Kidney (tissue), 14 donors: ENCODE results near the gene GALR2. TPM values are rescaled to one million over a fixed set of nuclear protein-coding genes. Genes with fewer than 3 reads are reported as not detected.

Source experiments
- DNase-seq, 5 donors: peaks; one replicate each; pipeline ENCODE4 v3.0.0-alpha.2; 2013 to 2020
- FAIRE-seq: peaks from 2 replicates; lab custom pipeline; 2012; peaks lifted over from hg19 to GRCh38; lab: Jason Lieb, UNC
- H3K27ac ChIP-seq, 2 donors: one replicate each; pipeline ENCODE4 v1.7.0; 2013; ENCODE audit warnings: low read depth in 2 of 2, low read length in 2 of 2, inconsistent platforms in 1 of 2
- H3K27me3 ChIP-seq: one replicate; pipeline ENCODE4 v1.7.1; 2013; ENCODE audit warnings: low read length, inconsistent platforms; ENCODE audit not compliant: control insufficient read depth, insufficient read depth
- H3K36me3 ChIP-seq, 3 donors: one replicate each; pipeline versions ENCODE4 v1.7.0 to v1.7.1; 2013; ENCODE audit warnings: low read length in 3 of 3, control low read depth in 1 of 3, inconsistent platforms in 1 of 3; ENCODE audit not compliant: insufficient read depth in 3 of 3, control insufficient read depth in 2 of 3
- H3K4me1 ChIP-seq, 3 donors: one replicate each; pipeline versions ENCODE4 v1.7.0 to v1.7.1; 2013; ENCODE audit warnings: low read length in 3 of 3, inconsistent platforms in 1 of 3, low read depth in 1 of 3; ENCODE audit not compliant: control insufficient read depth in 2 of 3, insufficient read depth in 2 of 3
- H3K4me3 ChIP-seq, 3 donors: one replicate each; pipeline versions ENCODE4 v1.7.0 to v1.8.1; 2013; ENCODE audit warnings: low read length in 3 of 3, control low read depth in 1 of 3, inconsistent platforms in 1 of 3
- H3K9ac ChIP-seq, 3 donors: one replicate each; pipeline versions ENCODE4 v1.7.0 to v1.7.1; 2013; ENCODE audit warnings: low read length in 3 of 3, control low read depth in 1 of 3, inconsistent platforms in 1 of 3
- H3K9me3 ChIP-seq, 3 donors: one replicate each; pipeline versions ENCODE4 v1.7.0 to v1.7.1; 2013; ENCODE audit warnings: low read length in 3 of 3, control low read depth in 1 of 3, inconsistent platforms in 1 of 3; ENCODE audit not compliant: control insufficient read depth in 2 of 3, insufficient read depth in 1 of 3
- intact Hi-C: fragments of 100-400 bp; cut with DNase I; formaldehyde crosslinking; loops from one replicate; pipeline ENCODE4 v1.11.1; 2022
- polyA plus RNA-seq: library from polyadenylated mRNA; stranded (reverse); fragments of 350-450 nt; fragmentation: Illumina TruSeq; extraction: RNeasy Lipid Tissue Mini Kit (QIAGEN cat#74804); gene quantifications from one replicate; pipeline ENCODE4 v1.2.3, GENCODE V29; 2014; ENCODE audit warnings: low read depth, low replicate concordance; ENCODE audit not compliant: insufficient read depth
- total RNA-seq: library from RNA; stranded (reverse); fragmentation: NEBNext Ultra II Directional; extraction: Animal tissue kit (Norgen Biotek cat#: 25700); gene quantifications from one replicate; pipeline ENCODE4 v1.2.1, GENCODE V29; 2021
- TF ChIP-seq, protein P1 (sequence below): IDR thresholded peaks from 3 replicates; pipeline ENCODE4 v1.5.1; 2012; ENCODE audit warnings: mild to moderate bottlenecking, moderate library complexity, borderline replicate concordance; ENCODE audit not compliant: insufficient read depth; ENCODE audit errors: extremely low read depth
- donor health status: control.
- donor health status: control.
- donor health status: control.
- donor health status: control.
- donor health status: control.
- donor health status: DM: yes; HTN: yes; CAD: no.
- donor health status: Normal renal cell carcinoma (clear cell type).

Gene GALR2
- total and polyA plus RNA-seq, 2 donors from 2014 or later: not detected

DNA sequence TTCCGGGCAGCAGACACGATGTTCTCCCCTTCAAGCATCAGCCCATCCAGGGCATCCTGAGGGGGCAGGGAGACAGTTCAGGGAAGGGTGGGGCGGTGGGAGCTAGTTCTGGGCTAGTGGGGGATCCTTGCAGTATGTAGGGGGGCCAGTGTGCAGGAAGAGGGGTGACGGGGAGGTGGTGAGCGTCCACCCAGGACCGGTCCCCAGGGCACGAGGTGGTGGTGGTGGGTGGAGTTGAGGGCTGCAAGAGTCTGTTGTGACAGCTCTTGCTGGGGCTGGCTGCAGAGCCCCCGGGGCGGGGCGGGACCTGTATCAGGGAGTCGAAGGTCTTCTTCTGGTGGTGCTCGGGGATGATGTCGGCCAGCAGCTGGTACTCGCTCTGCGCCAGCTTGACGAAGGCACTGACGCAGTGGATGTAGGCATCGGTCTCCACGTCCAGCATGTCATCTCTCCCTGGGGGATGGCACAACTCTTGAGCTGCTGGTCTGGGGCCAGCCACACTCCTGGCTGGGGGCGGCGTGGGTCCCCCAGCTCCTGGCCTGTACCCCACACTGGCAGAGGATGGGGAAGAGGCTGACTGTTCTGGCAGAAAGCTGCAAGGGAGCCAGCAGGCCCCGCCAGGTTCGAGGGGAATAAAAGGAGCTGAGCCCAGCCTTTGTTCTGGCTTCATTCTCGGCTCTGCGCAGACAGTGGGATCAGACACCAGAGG is 14.4 kb downstream of the GALR2 start:
- Histone ChIP-seq H3K4me3 (no peak overlapping the region), H3K4me1 (no peaks in the 10 kb centered on the region), H3K27me3 (no peaks in the 10 kb centered on the region), H3K36me3 (peaks cover 3 to 59% (median 36%) of the 10 kb centered on the region in 3 donors), H3K27ac (no peak overlapping the region), H3K9me3 (no peaks in the 10 kb centered on the region), H3K9ac (no peak overlapping the region)
- FAIRE-seq (no peak), DNase-seq (no peak)
- intact Hi-C loops: no loop called here
- TF ChIP-seq, protein P1, sequence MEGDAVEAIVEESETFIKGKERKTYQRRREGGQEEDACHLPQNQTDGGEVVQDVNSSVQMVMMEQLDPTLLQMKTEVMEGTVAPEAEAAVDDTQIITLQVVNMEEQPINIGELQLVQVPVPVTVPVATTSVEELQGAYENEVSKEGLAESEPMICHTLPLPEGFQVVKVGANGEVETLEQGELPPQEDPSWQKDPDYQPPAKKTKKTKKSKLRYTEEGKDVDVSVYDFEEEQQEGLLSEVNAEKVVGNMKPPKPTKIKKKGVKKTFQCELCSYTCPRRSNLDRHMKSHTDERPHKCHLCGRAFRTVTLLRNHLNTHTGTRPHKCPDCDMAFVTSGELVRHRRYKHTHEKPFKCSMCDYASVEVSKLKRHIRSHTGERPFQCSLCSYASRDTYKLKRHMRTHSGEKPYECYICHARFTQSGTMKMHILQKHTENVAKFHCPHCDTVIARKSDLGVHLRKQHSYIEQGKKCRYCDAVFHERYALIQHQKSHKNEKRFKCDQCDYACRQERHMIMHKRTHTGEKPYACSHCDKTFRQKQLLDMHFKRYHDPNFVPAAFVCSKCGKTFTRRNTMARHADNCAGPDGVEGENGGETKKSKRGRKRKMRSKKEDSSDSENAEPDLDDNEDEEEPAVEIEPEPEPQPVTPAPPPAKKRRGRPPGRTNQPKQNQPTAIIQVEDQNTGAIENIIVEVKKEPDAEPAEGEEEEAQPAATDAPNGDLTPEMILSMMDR: no peak

DNA sequence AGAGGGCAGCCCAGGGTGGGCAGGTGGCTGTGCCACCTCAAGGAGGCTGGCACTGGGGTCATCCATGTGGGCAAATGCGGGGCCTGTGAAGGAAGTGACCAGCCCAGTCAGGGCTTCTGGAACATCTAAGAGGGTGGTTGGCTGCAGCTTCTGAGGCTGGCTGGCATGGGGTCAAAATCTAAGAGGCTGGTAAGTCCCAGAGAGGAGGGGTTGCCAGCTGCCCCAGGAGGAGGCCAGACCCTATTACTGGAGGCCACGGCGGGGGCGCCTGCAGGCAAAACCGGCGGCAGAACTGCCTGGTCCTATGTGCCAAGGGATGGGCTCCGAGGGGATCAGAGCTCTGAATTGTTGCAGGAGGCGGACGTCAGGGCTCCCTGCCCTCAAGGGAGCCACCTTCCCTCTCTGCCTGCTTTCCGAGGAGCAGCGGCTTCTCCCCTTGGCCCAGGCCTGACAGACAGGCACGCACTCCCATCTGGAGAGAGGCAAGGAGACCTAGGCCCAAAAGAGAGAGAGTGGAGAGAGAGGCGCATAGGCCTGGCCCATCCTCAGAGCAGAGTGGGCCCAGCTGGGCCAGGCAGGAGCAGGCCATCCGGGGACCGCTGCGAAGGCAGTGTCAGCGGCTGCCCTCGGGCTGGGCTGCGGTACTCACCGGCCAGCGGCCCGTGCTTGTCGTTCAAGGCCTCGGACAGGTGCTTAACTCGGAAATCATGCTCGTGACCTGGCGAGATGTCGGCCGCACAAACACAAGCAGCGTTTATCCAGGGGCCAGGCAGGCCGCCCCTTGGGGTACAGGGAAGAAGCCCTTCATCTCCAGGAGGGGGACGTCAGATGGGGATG is 15.3 kb downstream of the GALR2 start:
- TF ChIP-seq, protein P1: no peak
- no peaks in the 10 kb centered on the region for H3K27me3 ChIP-seq
- FAIRE-seq: no peak

DNA sequence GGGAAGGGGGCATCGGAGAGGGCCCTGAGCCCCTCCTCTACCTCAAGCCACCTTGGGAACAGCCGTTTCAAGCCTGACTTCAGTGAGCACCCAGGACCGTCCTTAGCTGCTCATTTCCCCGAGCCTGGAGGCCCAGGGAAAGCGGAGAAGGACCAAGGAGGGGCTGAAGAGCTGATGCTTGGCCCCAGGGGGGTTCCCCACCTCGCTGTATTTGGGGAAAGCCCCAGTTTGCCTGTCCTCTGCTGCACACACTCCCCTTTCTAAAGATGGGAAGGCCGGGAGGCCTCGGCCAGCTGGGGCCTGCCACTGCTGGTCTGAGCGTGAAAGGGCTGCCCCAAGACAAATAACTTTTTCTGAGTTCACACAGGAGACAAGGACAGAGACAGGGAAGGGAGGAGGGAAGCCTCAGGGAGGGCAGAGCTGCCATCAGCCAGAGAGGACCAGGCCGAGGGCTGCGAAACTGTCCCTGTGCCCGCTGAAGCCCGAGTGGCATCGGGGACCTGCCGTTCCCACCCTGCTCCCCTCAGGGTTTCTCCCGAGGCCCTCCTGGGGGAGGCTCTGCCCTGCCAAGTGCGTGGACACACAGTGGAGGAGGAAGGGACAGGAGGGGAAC is 16.0 kb downstream of the GALR2 start:
- H3K9me3 ChIP-seq: no peaks in the 10 kb centered on the region
- intact Hi-C loops: no loop called here
- peaks cover 5 to 60% (median 31%) of the 10 kb centered on the region in 3 donors for H3K36me3 ChIP-seq
- H3K4me1 ChIP-seq: no peaks in the 10 kb centered on the region
- H3K4me3 ChIP-seq: no peak overlapping the region
- H3K27ac ChIP-seq: no peak overlapping the region
- no peaks in the 10 kb centered on the region for H3K27me3 ChIP-seq
- DNase-seq (no peak), FAIRE-seq (no peak)
- H3K9ac ChIP-seq: no peak overlapping the region
- TF ChIP-seq, protein P1: no peak

More for the DNA sequence above, 15.3 kb downstream of the GALR2 start:
- peak in 1 of 5 donors; percentile 34 for DNase-seq
- Histone ChIP-seq H3K4me3 (no peak overlapping the region), H3K9ac (no peak overlapping the region), H3K27ac (no peak overlapping the region), H3K4me1 (no peaks in the 10 kb centered on the region), H3K9me3 (no peaks in the 10 kb centered on the region), H3K36me3 (peaks cover 5 to 65% (median 33%) of the 10 kb centered on the region in 3 donors)
- intact Hi-C loops: no loop called here
